Measurements from ENCODE around the gene ABHD14A.

The ABHD14A gene

GRCh38 chr3:51954713-51955112, 20.2 kb upstream of the ABHD14A start:
- TF ChIP-seq EZH2 (IDR thresholded peaks at IDR 0.05; ENCODE audit: borderline replicate concordance, low read length) = no peak
- no peak for TF ChIP-seq CTCF (IDR thresholded peaks at IDR 0.05; ENCODE audit: low read length)
- H4K20me1 ChIP-seq (ENCODE audit: insufficient read depth, low read length) = no peaks in the 10 kb centered on the region
- H3K36me3 ChIP-seq (ENCODE audit: insufficient read depth, low read length) = no peaks in the 10 kb centered on the region
- H2AFZ ChIP-seq (ENCODE audit: low read length) = no peak overlapping the region
- H3K27me3 ChIP-seq (ENCODE audit: insufficient read depth, low read length) = 0 out of 2 replicates have a peak, but pooled peaks cover 6% of the 10 kb centered on the region
- no peaks in the 10 kb centered on the region for H3K9me2 ChIP-seq (ENCODE audit: low read depth, low read length)
- no peaks in the 10 kb centered on the region for H3K9me3 ChIP-seq (ENCODE audit: low read length)
- no peak overlapping the region for H3K27ac ChIP-seq (ENCODE audit: low read depth, low read length, poor library complexity, severe bottlenecking)
- no peak overlapping the region for H3K4me3 ChIP-seq (ENCODE audit: low read depth, low read length, poor library complexity, severe bottlenecking)
- H3F3A ChIP-seq (ENCODE audit: insufficient read depth, low read length) = no peaks in the 10 kb centered on the region
- H3K4me1 ChIP-seq (ENCODE audit: insufficient read depth, low read length, severe bottlenecking) = peaks cover 9% of the 10 kb centered on the region
- H3K4me2 ChIP-seq (ENCODE audit: low read length) = no peak overlapping the region
- H3K9ac ChIP-seq (ENCODE audit: low read length) = no peak overlapping the region
- H3K79me2 ChIP-seq (ENCODE audit: insufficient read depth, low read length) = no peaks in the 10 kb centered on the region

GRCh38 chr3:51955175-51955892, 19.5 kb upstream of the ABHD14A start, which contains the start of gene GPR62:
Gene GPR62, plus strand, starts transcription at chr3:51955381. Its CDS starts 272 bp downstream, at chr3:51955653.
- Histone ChIP-seq H3K9me2 (ENCODE audit: low read depth, low read length) (no peaks in the 10 kb centered on the region), H4K20me1 (ENCODE audit: insufficient read depth, low read length) (no peaks in the 10 kb centered on the region), H3K4me3 (ENCODE audit: low read depth, low read length, poor library complexity, severe bottlenecking) (peak within 1 kb of the TSS; percentile 35), H3K27me3 (ENCODE audit: insufficient read depth, low read length) (0 out of 2 replicates have a peak, but pooled peaks cover 6% of the 10 kb centered on the region), H2AFZ (ENCODE audit: low read length) (no peak within 1 kb of the TSS), H3K79me2 (ENCODE audit: insufficient read depth, low read length) (no peaks in the 10 kb centered on the region), H3K4me1 (ENCODE audit: insufficient read depth, low read length, severe bottlenecking) (peaks cover 9% of the 10 kb centered on the region), H3F3A (ENCODE audit: insufficient read depth, low read length) (no peaks in the 10 kb centered on the region), H3K9ac (ENCODE audit: low read length) (no peak within 1 kb of the TSS; the same call in 1 of the 2 replicates), H3K9me3 (ENCODE audit: low read length) (no peaks in the 10 kb centered on the region), H3K36me3 (ENCODE audit: insufficient read depth, low read length) (no peaks in the 10 kb centered on the region), H3K27ac (ENCODE audit: low read depth, low read length, poor library complexity, severe bottlenecking) (no peak within 1 kb of the TSS), H3K4me2 (ENCODE audit: low read length) (peak within 1 kb of the TSS; percentile 46)
- TF ChIP-seq CTCF (IDR thresholded peaks at IDR 0.05; ENCODE audit: low read length) (no peak), EZH2 (IDR thresholded peaks at IDR 0.05; ENCODE audit: borderline replicate concordance, low read length) (no peak)

GRCh38 chr3:51955893-51956770, 18.7 kb upstream of the ABHD14A start:
- Histone ChIP-seq H3K9me3 (ENCODE audit: low read length) (no peaks in the 10 kb centered on the region), H3K27ac (ENCODE audit: low read depth, low read length, poor library complexity, severe bottlenecking) (no peak overlapping the region), H3K36me3 (ENCODE audit: insufficient read depth, low read length) (no peaks in the 10 kb centered on the region), H3K9ac (ENCODE audit: low read length) (no peak overlapping the region; the same call in 1 of the 2 replicates), H3K4me1 (ENCODE audit: insufficient read depth, low read length, severe bottlenecking) (peaks cover 9% of the 10 kb centered on the region), H3K79me2 (ENCODE audit: insufficient read depth, low read length) (no peaks in the 10 kb centered on the region), H3K27me3 (ENCODE audit: insufficient read depth, low read length) (0 out of 2 replicates have a peak, but pooled peaks cover 3% of the 10 kb centered on the region), H3F3A (ENCODE audit: insufficient read depth, low read length) (no peaks in the 10 kb centered on the region), H4K20me1 (ENCODE audit: insufficient read depth, low read length) (no peaks in the 10 kb centered on the region), H3K4me2 (ENCODE audit: low read length) (peak overlapping the region; percentile 46), H3K4me3 (ENCODE audit: low read depth, low read length, poor library complexity, severe bottlenecking) (peak overlapping the region; percentile 35), H2AFZ (ENCODE audit: low read length) (no peak overlapping the region), H3K9me2 (ENCODE audit: low read depth, low read length) (no peaks in the 10 kb centered on the region)
- TF ChIP-seq EZH2 (IDR thresholded peaks at IDR 0.05; ENCODE audit: borderline replicate concordance, low read length) = no peak
- TF ChIP-seq CTCF (IDR thresholded peaks at IDR 0.05; ENCODE audit: low read length) = peak; percentile 45
